Activated CD4-positive, alpha-beta memory T cell treated with anti-CD3 and anti-CD28 coated beads for 36 hours (primary cell): ENCODE measurements around the gene PRR3. TPM values are rescaled to one million over a fixed set of nuclear protein-coding genes. Genes with fewer than 3 reads are reported as not detected.
"Not testable (repeated sequence)": the region's sequence is repeated elsewhere in the genome, so short reads cannot be mapped to it uniquely, and the experiment has no call there.

Source experiments
- CTCF ChIA-PET: fragments of 350-600 bp; sonication (Branson Sonifier 250); formaldehyde crosslinking; loops from one replicate; lab custom pipeline; 2021; ENCODE audit warnings: antibody characterized with exemption, inconsistent platforms; lab: Charles Lee
- POLR2A ChIA-PET: fragments of 350-600 bp; sonication (Branson Sonifier 250); formaldehyde crosslinking; loops from one replicate; lab custom pipeline; 2021; ENCODE audit warnings: antibody characterized with exemption; lab: Charles Lee
- DNase-seq: peaks from one replicate; pipeline ENCODE4 v3.0.0-alpha.2; 2020
- H3K27ac Mint-ChIP-seq: one replicate; pipeline ENCODE4 v1.8.0; 2021; ENCODE audit warnings: mixed read lengths
- H3K27me3 Mint-ChIP-seq: one replicate; pipeline ENCODE4 v1.8.0; 2021; ENCODE audit warnings: mixed read lengths
- H3K36me3 Mint-ChIP-seq: one replicate; pipeline ENCODE4 v1.8.0; 2021; ENCODE audit warnings: mixed read lengths
- H3K4me1 Mint-ChIP-seq: one replicate; pipeline ENCODE4 v1.8.0; 2021; ENCODE audit warnings: low read depth, mixed read lengths
- H3K4me3 Mint-ChIP-seq: one replicate; pipeline ENCODE4 v1.8.0; 2021; ENCODE audit warnings: mild to moderate bottlenecking, mixed read lengths
- H3K9me3 Mint-ChIP-seq: one replicate; pipeline ENCODE4 v1.8.0; 2021; ENCODE audit warnings: mixed read lengths
- intact Hi-C: fragments of 100-400 bp; cut with micrococcal nuclease; formaldehyde crosslinking; loops from one replicate; pipeline ENCODE4 v1.15.1; 2023
- total RNA-seq, 2 experiments: library from RNA; stranded (reverse); gene quantifications; one replicate each; pipeline ENCODE4 v1.2.3, GENCODE V29; 2021

PRR3 gene
- total RNA-seq, 2 experiments from 2014 or later: 22.4 to 22.6 TPM

DNA sequence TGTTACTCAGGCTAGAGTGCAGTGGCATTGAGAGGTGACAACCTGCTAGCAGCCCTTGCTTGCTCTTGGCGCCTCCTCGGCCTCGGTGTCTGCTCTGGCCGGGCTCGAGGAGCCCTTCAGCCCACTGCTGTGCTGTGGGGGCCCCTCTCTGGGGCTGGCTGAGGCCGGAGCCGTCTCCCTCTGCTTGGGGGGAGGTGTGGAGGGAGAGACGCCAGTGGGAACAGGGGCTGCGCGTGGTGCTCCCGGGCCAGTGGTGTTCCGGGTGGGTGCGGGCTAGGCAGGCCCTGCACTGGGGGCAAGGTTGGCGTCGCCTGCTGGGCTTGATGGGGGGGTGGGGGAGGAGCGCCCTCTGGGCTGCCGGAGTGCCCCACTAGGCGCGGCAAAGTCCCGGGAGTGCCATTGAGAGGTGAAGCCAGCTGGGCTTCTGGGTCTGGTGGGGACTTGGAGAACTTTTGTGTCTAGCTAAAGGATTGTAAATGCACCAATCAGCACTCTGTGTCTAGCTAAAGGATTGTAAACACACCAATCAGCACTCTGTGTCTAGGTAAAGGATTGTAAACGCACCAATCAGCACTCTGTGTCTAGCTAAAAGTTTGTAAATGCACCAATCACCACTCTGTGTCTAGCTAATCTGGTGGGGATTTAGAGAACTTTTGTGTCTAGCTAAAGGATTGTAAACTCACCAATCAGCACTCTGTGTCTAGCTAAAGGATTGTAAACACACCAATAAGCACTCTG, 39.2 kb upstream of the PRR3 start:
- H3K27me3 Mint-ChIP-seq, intact Hi-C loops, H3K4me3 Mint-ChIP-seq: not testable (repeated sequence)
- Mint-ChIP-seq H3K4me1 (peaks cover 66% of the 10 kb centered on the region), H3K27ac (peak overlapping the region; percentile 98), H3K36me3 (peaks cover 17% of the 10 kb centered on the region), H3K9me3 (peaks cover 18% of the 10 kb centered on the region)
- CTCF ChIA-PET: interaction anchor here (1.1 to 3.9 kb wide), 6 partner anchors 10 to 26 kb away, joined by 4 to 15 read pairs (median 4); no protein-coding TSS in a partner anchor
- POLR2A ChIA-PET: interaction anchor here (0.9 to 1.3 kb wide), 5 partner anchors 10 to 28 kb away, joined by 3 to 6 read pairs (median 5); no protein-coding TSS in a partner anchor
- peak; percentile 8 for DNase-seq

GRCh38 chr6:30518505-30519145, 38.5 kb upstream of the PRR3 start:
- H3K27me3 Mint-ChIP-seq, intact Hi-C loops: not testable (repeated sequence)
- DNase-seq: peak; percentile 65
- Mint-ChIP-seq H3K4me1 (peaks cover 69% of the 10 kb centered on the region), H3K9me3 (peaks cover 22% of the 10 kb centered on the region), H3K27ac (peak overlapping the region; percentile 71), H3K4me3 (peak overlapping the region; percentile 32), H3K36me3 (peaks cover 20% of the 10 kb centered on the region)
- POLR2A ChIA-PET: interaction anchor here (0.9 to 1.3 kb wide), 5 partner anchors 9 to 28 kb away, joined by 3 to 6 read pairs (median 5); no protein-coding TSS in a partner anchor
- CTCF ChIA-PET: interaction anchor here (1.1 to 3.9 kb wide), 6 partner anchors 9 to 25 kb away, joined by 4 to 15 read pairs (median 4); no protein-coding TSS in a partner anchor

GRCh38 chr6:30520522-30520921, 36.6 kb upstream of the PRR3 start:
- H3K9me3 Mint-ChIP-seq: peaks cover 28% of the 10 kb centered on the region
- H3K27ac Mint-ChIP-seq: peak overlapping the region; percentile 48
- H3K4me3 Mint-ChIP-seq: no peak overlapping the region
- peak; percentile 4 for DNase-seq
- ChIA-PET POLR2A (no interaction called here), CTCF (interaction anchor here (1.4 to 1.9 kb wide), 2 partner anchors 12 to 37 kb away, joined by 7 to 8 read pairs; no protein-coding TSS in a partner anchor)
- peaks cover 23% of the 10 kb centered on the region for H3K36me3 Mint-ChIP-seq
- H3K27me3 Mint-ChIP-seq: no peaks in the 10 kb centered on the region
- H3K4me1 Mint-ChIP-seq: peaks cover 67% of the 10 kb centered on the region
- intact Hi-C loops: no loop called here

GRCh38 chr6:30521082-30521481, 36.0 kb upstream of the PRR3 start:
- peak; percentile 14 for DNase-seq
- Mint-ChIP-seq H3K36me3 (peaks cover 25% of the 10 kb centered on the region), H3K9me3 (peaks cover 33% of the 10 kb centered on the region), H3K4me1 (peaks cover 67% of the 10 kb centered on the region)
- intact Hi-C loops, H3K4me3 Mint-ChIP-seq, H3K27me3 Mint-ChIP-seq, H3K27ac Mint-ChIP-seq: not testable (repeated sequence)
- ChIA-PET POLR2A (interaction anchor here (1.0 to 1.5 kb wide), 2 partner anchors 27 to 28 kb away, joined by 3 read pairs; no protein-coding TSS in a partner anchor), CTCF (interaction anchor here (1.4 to 1.9 kb wide), 2 partner anchors 11 to 37 kb away, joined by 7 to 8 read pairs; no protein-coding TSS in a partner anchor)

GRCh38 chr6:30521952-30522351, 35.1 kb upstream of the PRR3 start:
- intact Hi-C loops, H3K27me3 Mint-ChIP-seq, H3K4me3 Mint-ChIP-seq: not testable (repeated sequence)
- POLR2A ChIA-PET: interaction anchor here (0.8 to 1.5 kb wide), 4 partner anchors 8 to 29 kb away, joined by 3 read pairs; no protein-coding TSS in a partner anchor
- peaks cover 71% of the 10 kb centered on the region for H3K4me1 Mint-ChIP-seq
- peaks cover 33% of the 10 kb centered on the region for H3K9me3 Mint-ChIP-seq
- peak overlapping the region; percentile 71 for H3K27ac Mint-ChIP-seq
- CTCF ChIA-PET: interaction anchor here (0.8 to 1.9 kb wide), 4 partner anchors 10 to 38 kb away, joined by 3 to 8 read pairs (median 7); no protein-coding TSS in a partner anchor
- peaks cover 27% of the 10 kb centered on the region for H3K36me3 Mint-ChIP-seq
- peak; percentile 17 for DNase-seq

DNA sequence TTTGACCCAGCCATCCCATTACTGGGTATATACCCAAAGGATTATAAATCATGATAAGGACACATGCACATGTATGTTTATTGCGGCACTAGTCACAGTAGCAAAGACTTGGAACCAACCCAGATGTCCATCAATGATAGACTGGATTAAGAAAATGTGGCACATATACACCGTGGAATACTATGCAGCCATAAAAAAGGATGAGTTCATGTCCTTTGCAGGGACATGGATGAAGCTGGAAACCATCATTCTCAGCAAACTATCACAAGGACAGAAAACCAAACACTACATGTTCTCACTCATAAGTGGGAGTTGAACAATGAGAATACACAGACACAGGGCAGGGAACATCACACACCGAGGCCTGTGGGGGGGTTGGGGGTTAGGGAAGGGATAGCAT, 30.7 kb upstream of the PRR3 start:
- H3K27me3 Mint-ChIP-seq, H3K4me3 Mint-ChIP-seq, POLR2A ChIA-PET: not testable (repeated sequence)
- Mint-ChIP-seq H3K36me3 (peaks cover 13% of the 10 kb centered on the region), H3K27ac (peak overlapping the region; percentile 67), H3K4me1 (peaks cover 76% of the 10 kb centered on the region), H3K9me3 (peaks cover 22% of the 10 kb centered on the region)
- intact Hi-C loops: loop anchor here (5.0 kb wide), 1 partner anchor 286 kb away; no protein-coding TSS in a partner anchor
- CTCF ChIA-PET: interaction anchor here (0.7 to 2.1 kb wide), 4 partner anchors 18 to 44 kb away, joined by 3 to 9 read pairs (median 8); no protein-coding TSS in a partner anchor
- DNase-seq: peak; percentile 4

DNA sequence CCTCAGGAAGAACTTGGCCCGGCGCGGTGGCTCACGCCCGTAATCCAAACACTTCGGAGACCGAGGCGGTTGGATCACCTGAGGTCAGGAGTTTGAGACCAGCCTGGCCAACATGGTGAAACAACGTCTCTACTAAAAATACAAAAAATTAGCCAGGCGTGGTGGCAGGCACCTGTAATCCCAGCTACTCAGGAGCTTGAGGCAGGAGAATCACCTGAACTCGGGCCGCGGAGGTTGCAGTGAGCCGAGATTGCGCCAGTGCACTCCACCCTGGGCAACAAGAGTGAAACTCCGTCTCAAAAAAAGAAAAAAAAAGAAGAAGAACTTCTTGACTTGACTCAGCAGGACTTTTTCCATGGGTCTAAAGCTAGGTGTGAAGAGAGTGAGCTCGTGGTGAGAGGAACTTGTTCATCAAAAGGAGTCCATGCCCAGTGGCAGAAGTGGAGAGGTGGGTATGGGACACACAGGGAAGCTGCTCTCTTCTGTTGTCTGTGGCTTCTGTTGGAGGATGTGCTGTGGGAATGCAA, 27.7 kb upstream of the PRR3 start:
- peak; percentile 81 for DNase-seq
- Mint-ChIP-seq H3K9me3 (peaks cover 13% of the 10 kb centered on the region), H3K4me1 (peaks cover 75% of the 10 kb centered on the region), H3K27ac (peak overlapping the region; percentile 94), H3K4me3 (peak overlapping the region; percentile 17)
- intact Hi-C loops: loop anchor here (1.0 to 5.0 kb wide), 4 partner anchors 21 to 283 kb away; partner anchors contain the start of gene HLA-E
- POLR2A ChIA-PET: interaction anchor here (0.6 to 4.5 kb wide), 14 partner anchors 11 to 203 kb away, joined by 3 to 50 read pairs (median 4); partner anchors contain the start of genes GNL1, HLA-E and TRIM39
- H3K36me3 Mint-ChIP-seq, H3K27me3 Mint-ChIP-seq: not testable (repeated sequence)
- CTCF ChIA-PET: interaction anchor here (0.8 to 5.1 kb wide), 12 partner anchors 14 to 89 kb away, joined by 3 to 137 read pairs (median 8); partner anchors contain the start of gene MRPS18B

DNA sequence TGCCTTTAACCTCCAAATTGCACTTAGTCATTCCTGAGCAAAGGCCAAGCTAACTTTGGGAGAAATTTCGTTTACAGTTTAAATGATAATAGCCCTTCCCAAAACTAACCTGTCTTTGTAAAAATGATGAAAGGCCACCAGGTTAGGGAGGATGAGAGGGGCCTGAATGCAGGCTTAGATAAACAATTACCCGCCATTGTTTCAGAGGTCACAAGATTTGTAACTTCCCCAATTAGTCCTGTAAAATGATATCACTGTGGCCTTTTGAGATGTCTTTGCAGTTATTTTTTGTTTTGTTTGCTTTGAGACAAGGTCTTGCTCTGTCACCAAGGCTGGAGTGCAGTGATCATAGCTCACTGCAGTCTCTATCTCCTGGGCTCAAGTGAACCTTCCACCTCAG, 27.1 kb upstream of the PRR3 start:
- peaks cover 6% of the 10 kb centered on the region for H3K36me3 Mint-ChIP-seq
- H3K4me1 Mint-ChIP-seq: peaks cover 73% of the 10 kb centered on the region
- H3K27ac Mint-ChIP-seq: peak overlapping the region; percentile 94
- intact Hi-C loops: no loop called here
- ChIA-PET CTCF (interaction anchor here (0.6 to 5.1 kb wide), 12 partner anchors 13 to 88 kb away, joined by 3 to 137 read pairs (median 8); partner anchors contain the start of gene MRPS18B), POLR2A (interaction anchor here (0.6 to 4.5 kb wide), 16 partner anchors 8 to 203 kb away, joined by 3 to 50 read pairs (median 4); partner anchors contain the start of genes GNL1, HLA-E and TRIM39)
- no peak overlapping the region for H3K4me3 Mint-ChIP-seq
- peaks cover 10% of the 10 kb centered on the region for H3K9me3 Mint-ChIP-seq
- DNase-seq: no peak
- no peaks in the 10 kb centered on the region for H3K27me3 Mint-ChIP-seq

- ChIA-PET CTCF (interaction anchor here (1.0 to 5.1 kb wide), 9 partner anchors 9 to 80 kb away, joined by 3 to 137 read pairs (median 12); no protein-coding TSS in a partner anchor), POLR2A (no interaction called here)
- DNase-seq: peak; percentile 48
- Mint-ChIP-seq H3K4me1 (peaks cover 52% of the 10 kb centered on the region), H3K27me3 (no peaks in the 10 kb centered on the region), H3K9me3 (peaks cover 2% of the 10 kb centered on the region), H3K27ac (peak overlapping the region; percentile 91), H3K36me3 (no peaks in the 10 kb centered on the region), H3K4me3 (peak overlapping the region; percentile 78)
- intact Hi-C loops: no loop called here
Observed at GRCh38 chr6:30533460-30534294, 23.4 kb upstream of the PRR3 start.

GRCh38 chr6:30537931-30538330, 19.2 kb upstream of the PRR3 start:
- H3K4me3 Mint-ChIP-seq: no peak overlapping the region
- no peaks in the 10 kb centered on the region for H3K36me3 Mint-ChIP-seq
- CTCF ChIA-PET: interaction anchor here (1.2 to 15.9 kb wide), 2 partner anchors 42 to 54 kb away, joined by 3 to 446 read pairs; no protein-coding TSS in a partner anchor
- POLR2A ChIA-PET: no interaction called here
- no peaks in the 10 kb centered on the region for H3K27me3 Mint-ChIP-seq
- no peak for DNase-seq
- H3K9me3 Mint-ChIP-seq: no peaks in the 10 kb centered on the region
- H3K4me1 Mint-ChIP-seq: peaks cover 29% of the 10 kb centered on the region
- no peak overlapping the region for H3K27ac Mint-ChIP-seq
- intact Hi-C loops: no loop called here
